Esophagus (tissue), 2 donors: Measurements from ENCODE around the gene CFAP97D1. TPM values are rescaled to one million over a fixed set of nuclear protein-coding genes. Genes with fewer than 3 reads are reported as not detected.

Experiments used
- H3K27ac ChIP-seq, 2 donors: one replicate each; pipeline ENCODE4 v1.5.1; 2013; ENCODE audit warnings: low read depth in 2 of 2, mild to moderate bottlenecking in 2 of 2, inconsistent platforms in 1 of 2, low read length in 1 of 2, moderate library complexity in 1 of 2
- H3K27me3 ChIP-seq, 2 donors: one replicate each; pipeline ENCODE4 v1.6.1; 2013; ENCODE audit warnings: low read length in 2 of 2, control low read depth in 1 of 2, mild to moderate bottlenecking in 1 of 2; ENCODE audit not compliant: insufficient read depth in 2 of 2, control insufficient read depth in 1 of 2
- H3K36me3 ChIP-seq, 2 donors: one replicate each; pipeline ENCODE4 v1.6.1; 2013; ENCODE audit warnings: low read length in 1 of 2; ENCODE audit not compliant: control insufficient read depth in 2 of 2, insufficient read depth in 2 of 2
- H3K4me1 ChIP-seq, 2 donors: one replicate each; pipeline ENCODE4 v1.6.1; 2013; ENCODE audit warnings: low read length in 1 of 2; ENCODE audit not compliant: control insufficient read depth in 2 of 2, insufficient read depth in 2 of 2
- H3K4me3 ChIP-seq, 2 donors: one replicate each; pipeline ENCODE4 v1.5.1; 2013; ENCODE audit warnings: low read length in 2 of 2, mild to moderate bottlenecking in 2 of 2, low read depth in 1 of 2, moderate library complexity in 1 of 2
- H3K9me3 ChIP-seq, 2 donors: one replicate each; pipeline ENCODE4 v1.6.1; 2013; ENCODE audit warnings: mild to moderate bottlenecking in 2 of 2, low read depth in 1 of 2, low read length in 1 of 2, moderate library complexity in 1 of 2; ENCODE audit not compliant: control insufficient read depth in 2 of 2, insufficient read depth in 1 of 2
- WGBS, 2 donors: extraction: QIAGEN DNeasy Blood & Tissue Kit; methylation state at CpG; one replicate each; pipeline ENCODE4 v1.1.7; 2013; 5-methylcytosine and 5-hydroxymethylcytosine counted together
- polyA plus RNA-seq, 2 donors: library from polyadenylated mRNA; stranded (reverse); fragments of 200-250 nt; gene quantifications; one replicate each; pipeline ENCODE4 v1.2.3, GENCODE V29; 2013
- donor health status: healthy with polysubstance abuse.
- donor health status: Bipolar disorder and iron deficiency.

The CFAP97D1 gene
- polyA plus RNA-seq, 2 donors, result 0.01 TPM; not detected in 1

- H3K9me3 ChIP-seq, result no peaks in the 10 kb centered on the region
- H3K27ac ChIP-seq, result no peak overlapping the region
- H3K36me3 ChIP-seq, result peaks cover 4% of the 10 kb centered on the region in 2 donors
- no peaks in the 10 kb centered on the region for H3K27me3 ChIP-seq
- no peak overlapping the region for H3K4me3 ChIP-seq
- no peaks in the 10 kb centered on the region for H3K4me1 ChIP-seq
Observed at GRCh38 chr17:43805117-43805516, 24.9 kb downstream of the CFAP97D1 start.

GRCh38 chr17:43808076-43808475 lies 27.8 kb downstream of the CFAP97D1 start:
- H3K27me3 ChIP-seq, result no peaks in the 10 kb centered on the region
- peaks cover 0 to 1% of the 10 kb centered on the region in 2 donors for H3K9me3 ChIP-seq
- no peak overlapping the region for H3K27ac ChIP-seq
- H3K4me3 ChIP-seq, result no peak overlapping the region
- 83 to 89% methylated on average over 4 of the region's 4 CpGs for WGBS, 2 donors
- H3K4me1 ChIP-seq, result no peaks in the 10 kb centered on the region
- peaks cover 0 to 2% of the 10 kb centered on the region in 2 donors for H3K36me3 ChIP-seq

- Histone ChIP-seq H3K27ac (no peak overlapping the region), H3K9me3 (peaks cover 0 to 1% of the 10 kb centered on the region in 2 donors), H3K36me3 (peaks cover 0 to 2% of the 10 kb centered on the region in 2 donors), H3K27me3 (no peaks in the 10 kb centered on the region), H3K4me1 (no peaks in the 10 kb centered on the region), H3K4me3 (no peak overlapping the region)
- 92% methylated on average over 5 of the region's 5 CpGs for WGBS, 2 donors
Observed at GRCh38 chr17:43809121-43809520, 28.9 kb downstream of the CFAP97D1 start.

GRCh38 chr17:43810226-43810715 lies 30.0 kb downstream of the CFAP97D1 start:
- Histone ChIP-seq H3K4me3 (no peak overlapping the region), H3K9me3 (peaks cover 0 to 1% of the 10 kb centered on the region in 2 donors), H3K27ac (no peak overlapping the region), H3K27me3 (no peaks in the 10 kb centered on the region), H3K36me3 (peaks cover 0 to 2% of the 10 kb centered on the region in 2 donors), H3K4me1 (no peaks in the 10 kb centered on the region)
- WGBS, 2 donors, result 88 to 91% methylated on average over 4 of the region's 4 CpGs

GRCh38 chr17:43810823-43811222 lies 30.6 kb downstream of the CFAP97D1 start:
- 89 to 92% methylated on average over 5 of the region's 5 CpGs for WGBS, 2 donors
- H3K9me3 ChIP-seq, result peaks cover 0 to 1% of the 10 kb centered on the region in 2 donors
- no peaks in the 10 kb centered on the region for H3K27me3 ChIP-seq
- H3K4me1 ChIP-seq, result no peaks in the 10 kb centered on the region
- no peak overlapping the region for H3K4me3 ChIP-seq
- peaks cover 0 to 2% of the 10 kb centered on the region in 2 donors for H3K36me3 ChIP-seq
- H3K27ac ChIP-seq, result no peak overlapping the region

GRCh38 chr17:43812396-43813265 lies 32.4 kb downstream of the CFAP97D1 start:
- H3K36me3 ChIP-seq, result peaks cover 0 to 2% of the 10 kb centered on the region in 2 donors
- H3K4me1 ChIP-seq, result no peaks in the 10 kb centered on the region
- no peak overlapping the region for H3K27ac ChIP-seq
- 89 to 93% methylated on average over 10 of the region's 10 CpGs for WGBS, 2 donors
- H3K4me3 ChIP-seq, result no peak overlapping the region
- peaks cover 0 to 1% of the 10 kb centered on the region in 2 donors for H3K9me3 ChIP-seq
- H3K27me3 ChIP-seq, result no peaks in the 10 kb centered on the region

GRCh38 chr17:43813386-43813785 lies 33.2 kb downstream of the CFAP97D1 start:
- Histone ChIP-seq H3K36me3 (peaks cover 0 to 2% of the 10 kb centered on the region in 2 donors), H3K27me3 (no peaks in the 10 kb centered on the region), H3K27ac (no peak overlapping the region), H3K9me3 (peaks cover 0 to 1% of the 10 kb centered on the region in 2 donors), H3K4me1 (no peaks in the 10 kb centered on the region), H3K4me3 (no peak overlapping the region)
- 88 to 93% methylated on average over 3 of the region's 3 CpGs for WGBS, 2 donors

- Histone ChIP-seq H3K36me3 (peaks cover 0 to 2% of the 10 kb centered on the region in 2 donors), H3K9me3 (peaks cover 0 to 1% of the 10 kb centered on the region in 2 donors), H3K4me3 (no peak overlapping the region), H3K27ac (no peak overlapping the region), H3K4me1 (no peaks in the 10 kb centered on the region), H3K27me3 (no peaks in the 10 kb centered on the region)
- 83 to 85% methylated on average over 12 of the region's 12 CpGs for WGBS, 2 donors
Observed at GRCh38 chr17:43814026-43814425, 33.8 kb downstream of the CFAP97D1 start.

- Histone ChIP-seq H3K36me3 (peaks cover 0 to 2% of the 10 kb centered on the region in 2 donors), H3K27me3 (no peaks in the 10 kb centered on the region), H3K4me3 (no peak overlapping the region), H3K27ac (no peak overlapping the region), H3K9me3 (peaks cover 0 to 1% of the 10 kb centered on the region in 2 donors), H3K4me1 (no peaks in the 10 kb centered on the region)
- 11 to 27% methylated on average over 1 of the region's 1 CpG for WGBS, 2 donors
Observed at GRCh38 chr17:43814714-43815113, 34.5 kb downstream of the CFAP97D1 start.
